ENCODE data around the gene ARHGAP6.

Gene ARHGAP6

GRCh38 chrX:11666952-11667685 is 1.4 kb upstream of the ARHGAP6 start:
- no peak for DNase-seq (ENCODE audit: low read depth)
- in situ Hi-C loops (cut with HindIII; ENCODE audit: low sequenced_read_pairs) = no loop called here
- no peak for TF ChIP-seq CTCF (IDR thresholded peaks at IDR 0.05; ENCODE audit: low read depth, low read length, missing control alignments)
- no peak overlapping the region for H3K4me3 ChIP-seq (ENCODE audit: low read depth, low read length)

GRCh38 chrX:11666164-11666563 is 444 bp upstream of the ARHGAP6 start:
- no peak for DNase-seq (ENCODE audit: low read depth)
- TF ChIP-seq CTCF (IDR thresholded peaks at IDR 0.05; ENCODE audit: low read depth, low read length, missing control alignments) = no peak
- in situ Hi-C loops (cut with HindIII; ENCODE audit: low sequenced_read_pairs) = no loop called here
- H3K4me3 ChIP-seq (ENCODE audit: low read depth, low read length) = peak overlapping the region; percentile 47

- H3K4me3 ChIP-seq (ENCODE audit: low read depth, low read length) = peak overlapping the region; percentile 47
- TF ChIP-seq CTCF (IDR thresholded peaks at IDR 0.05; ENCODE audit: low read depth, low read length, missing control alignments) = no peak
- DNase-seq (ENCODE audit: low read depth) = no peak
- in situ Hi-C loops (cut with HindIII; ENCODE audit: low sequenced_read_pairs) = no loop called here
Measured at GRCh38 chrX:11664211-11665167, 1.2 kb downstream of the ARHGAP6 start.

- TF ChIP-seq CTCF (IDR thresholded peaks at IDR 0.05; ENCODE audit: low read depth, low read length, missing control alignments) = peak; percentile 15
- in situ Hi-C loops (cut with HindIII; ENCODE audit: low sequenced_read_pairs) = no loop called here
Measured at GRCh38 chrX:11663875-11664210, 1.9 kb downstream of the ARHGAP6 start.

GRCh38 chrX:11655282-11656015 is 10.3 kb downstream of the ARHGAP6 start:
- H3K4me3 ChIP-seq (ENCODE audit: low read depth, low read length) = no peak overlapping the region
- DNase-seq (ENCODE audit: low read depth) = no peak
- in situ Hi-C loops (cut with HindIII; ENCODE audit: low sequenced_read_pairs) = no loop called here
- TF ChIP-seq CTCF (IDR thresholded peaks at IDR 0.05; ENCODE audit: low read depth, low read length, missing control alignments) = no peak

More at GRCh38 chrX:11663875-11664210, 1.9 kb downstream of the ARHGAP6 start:
- no peak for DNase-seq (ENCODE audit: low read depth)
- H3K4me3 ChIP-seq (ENCODE audit: low read depth, low read length) = peak overlapping the region; percentile 47
